H9 (cell line): ENCODE data around the gene DBN1. TPM values are rescaled to one million over a fixed set of nuclear protein-coding genes. Genes with fewer than 3 reads are reported as not detected.
A peak's percentile ranks its signal among the peaks of the same experiment; 100 is the strongest.

Experiments
- DNase-seq: peaks from one replicate; pipeline ENCODE4 v3.0.0-alpha.2; 2017
- H2AFZ ChIP-seq: one replicate; pipeline ENCODE4 v1.6.1; 2013; ENCODE audit warnings: mild to moderate bottlenecking, low read length, control low read depth, moderate library complexity
- H2AK5ac ChIP-seq: 2 replicates; pipeline ENCODE4 v1.6.1; 2013; ENCODE audit warnings: low read length, control low read depth, mixed read lengths; ENCODE audit not compliant: insufficient read length
- H2BK120ac ChIP-seq: one replicate; pipeline ENCODE4 v1.6.1; 2013; ENCODE audit warnings: low read depth, mild to moderate bottlenecking, low read length, control low read depth, inconsistent platforms; ENCODE audit not compliant: poor library complexity, severe bottlenecking
- H2BK12ac ChIP-seq: 2 replicates; pipeline ENCODE4 v1.6.1; 2013; ENCODE audit warnings: low read length, control low read depth, mixed read lengths, low read depth; ENCODE audit not compliant: insufficient read length
- H2BK15ac ChIP-seq: 2 replicates; pipeline ENCODE4 v1.6.1; 2013; ENCODE audit warnings: low read depth, low read length, control low read depth
- H2BK20ac ChIP-seq: one replicate; pipeline ENCODE4 v1.6.1; 2013; ENCODE audit warnings: low read depth, mild to moderate bottlenecking, low read length, control low read depth, inconsistent platforms; ENCODE audit not compliant: poor library complexity, severe bottlenecking
- H2BK5ac ChIP-seq: 2 replicates; pipeline ENCODE4 v1.6.1; 2013; ENCODE audit warnings: low read length, control low read depth, mixed read lengths; ENCODE audit not compliant: insufficient read length
- H3K14ac ChIP-seq: 2 replicates; pipeline ENCODE4 v1.6.1; 2013; ENCODE audit warnings: low read length, control low read depth; ENCODE audit not compliant: insufficient read depth
- H3K18ac ChIP-seq: 2 replicates; pipeline ENCODE4 v1.6.1; 2013; ENCODE audit warnings: low read depth, mild to moderate bottlenecking, mixed read lengths, low read length, control low read depth; ENCODE audit not compliant: insufficient read length
- H3K23ac ChIP-seq: 2 replicates; pipeline ENCODE4 v1.6.1; 2013; ENCODE audit warnings: low read length, control low read depth, mixed read lengths, low read depth; ENCODE audit not compliant: insufficient read length
- H3K23me2 ChIP-seq: 2 replicates; pipeline ENCODE4 v1.6.1; 2013; ENCODE audit warnings: low read depth, mild to moderate bottlenecking, mixed read lengths, low read length, control low read depth; ENCODE audit not compliant: insufficient read length, poor library complexity, severe bottlenecking
- H3K27ac ChIP-seq: 2 replicates; pipeline ENCODE4 v1.5.1; 2013; ENCODE audit warnings: low read length, control low read depth, mixed read lengths, low read depth; ENCODE audit not compliant: insufficient read length
- H3K27me3 ChIP-seq: 2 replicates; pipeline ENCODE4 v1.6.1; 2013; ENCODE audit warnings: low read length, control low read depth, inconsistent platforms; ENCODE audit not compliant: insufficient read depth
- H3K4ac ChIP-seq: 2 replicates; pipeline ENCODE4 v1.6.1; 2013; ENCODE audit warnings: low read depth, mild to moderate bottlenecking, control low read depth, inconsistent platforms, low read length, moderate library complexity
- H3K4me1 ChIP-seq: 2 replicates; pipeline ENCODE4 v1.6.1; 2013; ENCODE audit warnings: low read length, control low read depth, inconsistent platforms; ENCODE audit not compliant: insufficient read depth
- H3K4me2 ChIP-seq: 2 replicates; pipeline ENCODE4 v1.6.1; 2013; ENCODE audit warnings: low read length, control low read depth, mixed read lengths; ENCODE audit not compliant: insufficient read length, insufficient read depth
- H3K56ac ChIP-seq: 2 replicates; pipeline ENCODE4 v1.6.1; 2013; ENCODE audit warnings: low read depth, mild to moderate bottlenecking, mixed read lengths, low read length, control low read depth; ENCODE audit not compliant: insufficient read length
- H3K79me1 ChIP-seq: 2 replicates; pipeline ENCODE4 v1.6.1; 2013; ENCODE audit warnings: low read depth, mild to moderate bottlenecking, moderate library complexity, low read length, control low read depth, inconsistent platforms; ENCODE audit not compliant: insufficient read depth, poor library complexity, severe bottlenecking
- H3K79me2 ChIP-seq: 2 replicates; pipeline ENCODE4 v1.6.1; 2013; ENCODE audit warnings: low read length, control low read depth, inconsistent platforms; ENCODE audit not compliant: insufficient read depth
- H3K9ac ChIP-seq: 2 replicates; pipeline ENCODE4 v1.6.1; 2013; ENCODE audit warnings: low read length, control low read depth, mixed read lengths; ENCODE audit not compliant: insufficient read length; ENCODE audit errors: extremely low read depth
- H3K9me3 ChIP-seq: one replicate; pipeline ENCODE4 v1.6.1; 2013; ENCODE audit warnings: low read depth, low read length, inconsistent platforms; ENCODE audit not compliant: control insufficient read depth
- H3T11ph ChIP-seq: one replicate; pipeline ENCODE4 v1.6.1; 2013; ENCODE audit warnings: mild to moderate bottlenecking, low read length, control low read depth, inconsistent platforms
- H4K20me1 ChIP-seq: one replicate; pipeline ENCODE4 v1.6.1; 2013; ENCODE audit not compliant: control insufficient read depth, insufficient read length, insufficient read depth
- H4K5ac ChIP-seq: 2 replicates; pipeline ENCODE4 v1.6.1; 2013; ENCODE audit warnings: low read depth, mild to moderate bottlenecking, mixed read lengths, low read length, control low read depth; ENCODE audit not compliant: insufficient read length
- H4K8ac ChIP-seq: replicated peaks from 2 replicates; pipeline ENCODE4 v1.6.1; 2013; ENCODE audit warnings: low read length, control low read depth, mixed read lengths, low read depth; ENCODE audit not compliant: insufficient read length
- H4K91ac ChIP-seq: 2 replicates; pipeline ENCODE4 v1.6.1; 2013; ENCODE audit warnings: low read depth, mild to moderate bottlenecking, moderate library complexity, mixed read lengths, low read length, control low read depth; ENCODE audit not compliant: insufficient read length
- H3K27ac Mint-ChIP-seq, 3 experiments: 2 replicates in 2 of 3; 3 replicates in 1 of 3; pipeline ENCODE4 v1.8.0; 2020 to 2021; ENCODE audit warnings: mixed read lengths in 3 of 3, mild to moderate bottlenecking in 1 of 3, moderate library complexity in 1 of 3
- H3K27me3 Mint-ChIP-seq: 2 replicates; pipeline ENCODE4 v1.8.0; 2021; ENCODE audit warnings: low read depth, mild to moderate bottlenecking, moderate library complexity, mixed read lengths
- H3K36me3 Mint-ChIP-seq, 3 experiments: 2 replicates in 2 of 3; 3 replicates in 1 of 3; pipeline ENCODE4 v1.8.0; 2020 to 2021; ENCODE audit warnings: low read depth in 3 of 3, mixed read lengths in 3 of 3; ENCODE audit not compliant: insufficient read depth in 1 of 3
- H3K4me1 Mint-ChIP-seq, 2 experiments: 2 replicates each; pipeline ENCODE4 v1.8.0; 2020; ENCODE audit warnings: mixed read lengths in 2 of 2
- H3K4me3 Mint-ChIP-seq, 2 experiments: 2 replicates in 1 of 2; 3 replicates in 1 of 2; pipeline ENCODE4 v1.8.0; 2020 to 2021; ENCODE audit warnings: mild to moderate bottlenecking in 2 of 2, mixed read lengths in 2 of 2, moderate library complexity in 1 of 2
- H3K9me3 Mint-ChIP-seq, 2 experiments: 2 replicates in 1 of 2; 3 replicates in 1 of 2; pipeline ENCODE4 v1.8.0; 2020; ENCODE audit warnings: mild to moderate bottlenecking in 2 of 2, mixed read lengths in 2 of 2, moderate library complexity in 1 of 2
- CTCF ChIP-seq: fragments of 200-600 bp; sonication (generic); conservative IDR thresholded peaks from 3 replicates; pipeline ENCODE4 v1.8.0; 2021; ENCODE audit warnings: antibody characterized with exemption, mild to moderate bottlenecking
- WGBS: extraction: QIAGEN DNeasy Blood & Tissue Kit; methylation state at CpG from one replicate; pipeline ENCODE4 v1.1.7; 2013; ENCODE audit warnings: missing lambda C conversion rate, low lambda C conversion rate, mixed read lengths; ENCODE audit not compliant: insufficient read length; ENCODE audit errors: extremely low coverage; 5-methylcytosine and 5-hydroxymethylcytosine counted together
- total RNA-seq: library from RNA; stranded (reverse); gene quantifications from 2 replicates; pipeline ENCODE4 v1.2.1, GENCODE V29; 2021

DBN1 gene
- total RNA-seq, 1 experiment from 2014 or later = 340 TPM

GRCh38 chr5:177429248-177430040 lies 44.0 kb downstream of the DBN1 start:
- H3K18ac ChIP-seq = no peak overlapping the region
- H3K27ac ChIP-seq = no peak overlapping the region
- no peak overlapping the region for H3K56ac ChIP-seq
- Mint-ChIP-seq H3K9me3 (no peaks in the 10 kb centered on the region), H3K36me3 (peaks cover 4 to 34% (median 28%) of the 10 kb centered on the region in 3 experiments; a peak in 6 of 7 replicates), H3K4me3 (peak overlapping the region in 1 of 2 experiments; percentile 29; a peak in 2 of 5 replicates), H3K27ac (peak overlapping the region in 2 of 3 experiments; percentile 60 to 64; a peak in 2 of 7 replicates), H3K27me3 (peaks cover 1% of the 10 kb centered on the region; the same call in 1 of the 2 replicates), H3K4me1 (peaks cover 18 to 29% of the 10 kb centered on the region in 2 experiments)
- H3K23ac ChIP-seq = no peak overlapping the region
- no peaks in the 10 kb centered on the region for H3K27me3 ChIP-seq
- H4K20me1 ChIP-seq = peaks cover 2% of the 10 kb centered on the region
- H3T11ph ChIP-seq = no peak overlapping the region
- no peak overlapping the region for H2BK120ac ChIP-seq
- peaks cover 4% of the 10 kb centered on the region for H3K23me2 ChIP-seq
- no peak for TF ChIP-seq CTCF
- no peak overlapping the region for H2BK5ac ChIP-seq
- H2BK20ac ChIP-seq = no peak overlapping the region
- no peak overlapping the region for H4K5ac ChIP-seq
- H3K4me1 ChIP-seq = no peaks in the 10 kb centered on the region; the same call in 1 of the 2 replicates
- H2BK15ac ChIP-seq = no peak overlapping the region
- no peak overlapping the region for H3K9ac ChIP-seq
- no peak overlapping the region for H3K4ac ChIP-seq
- H2AFZ ChIP-seq = no peak overlapping the region
- H3K4me2 ChIP-seq = no peak overlapping the region
- H3K79me2 ChIP-seq = no peaks in the 10 kb centered on the region; the same call in 1 of the 2 replicates
- no peak overlapping the region for H3K14ac ChIP-seq
- WGBS = no CpG with 5 or more reads among the region's 6 CpGs
- H4K91ac ChIP-seq = no peak overlapping the region
- no peak for DNase-seq
- no peak overlapping the region for H4K8ac ChIP-seq
- H2BK12ac ChIP-seq = no peak overlapping the region
- H3K79me1 ChIP-seq = no peaks in the 10 kb centered on the region
- H2AK5ac ChIP-seq = no peak overlapping the region
- no peaks in the 10 kb centered on the region for H3K9me3 ChIP-seq
